Duodenal mucosa (tissue), 2 donors: Measurements from ENCODE around the gene PADI6.
"Not testable (repeated sequence)": the region's sequence is repeated elsewhere in the genome, so short reads cannot be mapped to it uniquely, and the experiment has no call there.

Source experiments
- H3K27ac ChIP-seq: one replicate; pipeline ENCODE4 v1.7.0; 2013; ENCODE audit warnings: low read depth, low read length
- H3K27me3 ChIP-seq, 2 donors: one replicate each; pipeline ENCODE4 v1.7.0; 2013; ENCODE audit warnings: low read length in 2 of 2, control low read depth in 1 of 2; ENCODE audit not compliant: insufficient read depth in 2 of 2, control insufficient read depth in 1 of 2
- H3K36me3 ChIP-seq, 2 donors: one replicate each; pipeline ENCODE4 v1.7.0; 2013; ENCODE audit warnings: low read length in 2 of 2, control low read depth in 1 of 2; ENCODE audit not compliant: insufficient read depth in 2 of 2, control insufficient read depth in 1 of 2
- H3K4me1 ChIP-seq, 2 donors: one replicate each; pipeline ENCODE4 v1.7.0; 2013; ENCODE audit warnings: low read length in 2 of 2, control low read depth in 1 of 2; ENCODE audit not compliant: insufficient read depth in 2 of 2, control insufficient read depth in 1 of 2
- H3K4me3 ChIP-seq, 2 donors: one replicate each; pipeline ENCODE4 v1.7.0; 2013; ENCODE audit warnings: low read length in 2 of 2, low read depth in 1 of 2
- H3K9ac ChIP-seq, 2 donors: one replicate each; pipeline ENCODE4 v1.7.0; 2013; ENCODE audit warnings: low read length in 2 of 2, low read depth in 1 of 2
- H3K9me3 ChIP-seq, 2 donors: one replicate each; pipeline ENCODE4 v1.7.0; 2013; ENCODE audit warnings: low read length in 2 of 2, control low read depth in 1 of 2; ENCODE audit not compliant: control insufficient read depth in 1 of 2

PADI6 gene

DNA sequence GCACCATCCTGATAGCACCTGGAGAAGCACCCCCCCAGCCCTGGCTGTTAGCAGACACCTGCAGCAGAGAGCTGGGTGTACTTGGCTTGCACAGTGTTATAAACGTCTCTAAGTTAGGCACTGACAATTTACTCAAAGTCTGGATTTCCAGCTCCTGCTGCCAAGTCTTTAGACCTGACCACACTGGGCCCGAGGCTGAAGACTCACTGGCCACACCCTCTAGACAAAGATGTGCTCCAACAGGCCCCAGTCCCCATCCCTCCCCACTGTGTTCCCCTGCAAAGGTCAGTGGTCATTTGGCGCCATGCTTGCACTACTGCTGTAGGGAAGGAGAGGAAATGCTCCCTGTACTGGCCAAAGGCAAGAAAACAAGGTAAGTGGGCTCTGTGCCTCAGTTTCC is 31.1 kb downstream of the PADI6 start:
- Histone ChIP-seq H3K27ac (no peak overlapping the region), H3K9ac (no peak overlapping the region), H3K27me3 (no peaks in the 10 kb centered on the region), H3K36me3 (peaks cover 0 to 14% of the 10 kb centered on the region in 2 donors), H3K4me1 (no peaks in the 10 kb centered on the region), H3K9me3 (no peaks in the 10 kb centered on the region), H3K4me3 (no peak overlapping the region)

DNA sequence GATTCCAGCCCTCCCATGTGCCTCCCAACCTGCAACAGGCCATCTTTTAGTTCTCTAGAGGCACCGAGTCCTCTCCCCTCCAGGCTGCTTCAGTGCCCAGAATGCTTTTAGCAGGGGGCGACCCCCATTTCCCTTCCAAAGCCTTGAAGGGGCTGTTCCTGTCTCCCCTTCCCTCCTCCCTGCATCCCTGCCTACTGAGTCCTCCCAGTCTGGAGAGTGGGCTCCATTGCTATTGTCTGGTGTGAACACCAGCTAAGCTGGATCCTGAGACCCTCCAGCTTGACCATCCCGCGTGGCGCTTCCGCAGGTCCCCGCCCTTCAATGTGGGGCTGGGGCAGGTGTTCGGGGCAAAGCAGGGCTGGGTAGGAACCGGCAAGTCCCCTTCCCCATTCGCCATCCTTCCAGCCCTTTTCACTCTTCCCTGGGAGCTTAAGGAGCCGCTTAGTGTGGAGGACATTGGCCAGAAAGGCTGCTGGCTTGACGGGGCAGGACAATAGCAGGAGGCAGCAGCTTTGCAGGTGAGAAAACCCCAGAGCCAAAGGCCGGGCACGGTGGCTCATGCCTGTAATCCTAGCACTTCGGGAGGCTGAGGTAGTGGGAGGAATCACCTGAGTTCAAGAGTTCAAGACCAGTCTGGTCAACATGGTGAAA is 32.2 kb downstream of the PADI6 start:
- H3K36me3 ChIP-seq = peaks cover 2 to 24% of the 10 kb centered on the region in 2 donors

DNA sequence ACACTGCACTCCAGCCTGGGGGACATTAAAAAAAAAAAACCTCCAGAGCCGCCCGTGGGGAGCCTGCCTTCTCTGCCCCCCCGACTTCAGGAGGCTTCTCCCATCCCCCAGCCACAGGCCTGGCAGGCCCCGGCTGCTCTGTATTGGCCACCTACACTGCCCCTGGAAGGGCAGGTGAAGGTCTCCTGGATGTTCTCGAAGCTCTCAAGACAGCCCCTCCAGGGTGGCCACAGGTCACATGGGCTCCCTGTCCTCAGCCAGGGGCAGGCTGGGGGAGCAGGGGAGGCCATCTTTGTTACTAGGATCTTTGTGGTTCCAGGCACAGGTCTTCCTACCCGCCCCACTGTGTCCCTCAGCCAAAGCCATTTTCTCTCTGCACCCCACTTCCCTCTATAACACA is 32.8 kb downstream of the PADI6 start:
- Histone ChIP-seq H3K36me3 (peaks cover 8 to 31% of the 10 kb centered on the region in 2 donors), H3K4me3 (no peak overlapping the region), H3K9ac (no peak overlapping the region), H3K4me1 (no peaks in the 10 kb centered on the region), H3K9me3 (no peaks in the 10 kb centered on the region), H3K27ac (no peak overlapping the region), H3K27me3 (no peaks in the 10 kb centered on the region)

More for the DNA sequence above, 32.2 kb downstream of the PADI6 start:
- Histone ChIP-seq H3K27ac (no peak overlapping the region), H3K4me3 (no peak overlapping the region), H3K27me3 (no peaks in the 10 kb centered on the region), H3K9ac (no peak overlapping the region), H3K4me1 (no peaks in the 10 kb centered on the region), H3K9me3 (no peaks in the 10 kb centered on the region)

DNA sequence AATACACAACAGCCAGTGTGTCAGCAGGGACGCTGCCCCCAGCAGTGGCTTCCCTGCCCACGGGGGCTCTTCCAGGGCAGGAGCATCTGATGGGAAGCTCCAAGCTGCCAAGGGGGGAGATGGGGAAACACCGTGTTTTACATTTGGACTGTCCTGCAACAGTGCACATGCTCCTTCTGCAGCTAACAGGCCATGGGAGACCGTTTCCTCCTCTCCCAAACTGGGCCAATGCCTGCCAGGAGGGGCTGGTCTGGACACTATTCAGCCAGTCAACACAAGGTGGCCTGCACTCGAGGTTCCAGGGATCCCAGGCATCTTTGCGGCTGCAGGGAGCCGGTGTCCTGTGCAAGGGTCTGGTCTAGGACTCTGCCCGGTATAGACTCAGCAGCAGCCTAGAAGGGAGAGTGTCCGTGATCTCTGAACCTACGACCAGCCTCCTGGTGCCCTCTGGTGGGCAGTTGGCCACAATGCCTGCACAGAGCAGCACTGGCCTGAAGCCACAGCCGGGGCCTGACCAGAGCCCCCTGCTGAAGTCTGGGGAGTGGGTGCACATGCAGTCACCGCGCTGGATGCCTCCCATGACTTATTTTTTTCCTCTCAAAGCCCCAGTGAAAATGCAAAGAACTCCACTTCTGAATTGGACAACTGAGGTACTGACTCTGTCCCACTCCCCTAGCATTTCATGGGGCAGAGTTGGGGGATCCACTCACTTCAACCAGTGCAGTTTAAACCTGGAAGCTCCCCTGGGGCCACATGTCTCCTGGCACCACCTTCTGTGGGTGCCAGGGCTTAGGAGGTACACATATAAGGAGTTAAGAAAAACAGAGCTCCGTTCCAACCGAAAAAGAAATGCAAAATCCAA is 34.1 kb downstream of the PADI6 start:
- H3K36me3 ChIP-seq = peaks cover 18 to 44% of the 10 kb centered on the region in 2 donors
- no peak overlapping the region for H3K9ac ChIP-seq
- no peak overlapping the region for H3K4me3 ChIP-seq
- no peaks in the 10 kb centered on the region for H3K4me1 ChIP-seq
- no peaks in the 10 kb centered on the region for H3K9me3 ChIP-seq
- no peak overlapping the region for H3K27ac ChIP-seq
- H3K27me3 ChIP-seq = no peaks in the 10 kb centered on the region

DNA sequence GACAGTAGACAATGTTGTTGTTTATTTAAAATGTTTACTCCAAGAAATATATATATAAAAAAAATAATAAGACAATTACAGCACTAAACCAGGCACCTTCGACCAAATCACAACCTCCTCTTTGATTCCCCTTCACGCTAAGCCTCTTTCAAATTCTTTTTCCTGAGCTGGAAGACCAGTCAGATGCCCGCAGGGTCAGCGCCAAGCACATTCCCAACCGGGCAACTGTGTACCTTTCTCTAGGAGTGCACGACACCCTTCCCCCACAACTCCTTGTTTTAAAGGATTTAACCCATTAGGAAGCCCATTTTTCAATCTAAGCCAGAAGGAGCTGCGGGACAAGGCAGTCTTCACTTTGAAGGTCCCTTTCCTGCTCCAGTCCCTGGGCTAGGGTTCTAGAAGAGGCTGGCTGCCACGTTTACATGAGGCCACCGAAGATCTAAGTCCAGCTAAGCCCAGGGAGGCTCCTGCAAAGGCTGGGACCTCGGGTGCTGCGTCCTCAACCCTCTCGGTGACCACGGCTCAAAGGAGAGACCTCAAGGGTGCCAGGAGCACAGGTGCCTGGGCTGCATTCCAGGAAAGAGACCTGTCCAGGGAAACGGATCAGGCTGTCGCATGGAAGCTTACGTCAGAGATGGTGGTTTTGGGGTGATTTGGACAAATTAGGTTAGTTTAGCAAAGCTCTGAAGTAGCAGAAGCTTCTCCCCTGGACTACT is 34.9 kb downstream of the PADI6 start:
- H3K27ac ChIP-seq, H3K9me3 ChIP-seq, H3K9ac ChIP-seq, H3K4me1 ChIP-seq, H3K4me3 ChIP-seq, H3K27me3 ChIP-seq: not testable (repeated sequence)
- peaks cover 23 to 52% of the 10 kb centered on the region in 2 donors for H3K36me3 ChIP-seq

DNA sequence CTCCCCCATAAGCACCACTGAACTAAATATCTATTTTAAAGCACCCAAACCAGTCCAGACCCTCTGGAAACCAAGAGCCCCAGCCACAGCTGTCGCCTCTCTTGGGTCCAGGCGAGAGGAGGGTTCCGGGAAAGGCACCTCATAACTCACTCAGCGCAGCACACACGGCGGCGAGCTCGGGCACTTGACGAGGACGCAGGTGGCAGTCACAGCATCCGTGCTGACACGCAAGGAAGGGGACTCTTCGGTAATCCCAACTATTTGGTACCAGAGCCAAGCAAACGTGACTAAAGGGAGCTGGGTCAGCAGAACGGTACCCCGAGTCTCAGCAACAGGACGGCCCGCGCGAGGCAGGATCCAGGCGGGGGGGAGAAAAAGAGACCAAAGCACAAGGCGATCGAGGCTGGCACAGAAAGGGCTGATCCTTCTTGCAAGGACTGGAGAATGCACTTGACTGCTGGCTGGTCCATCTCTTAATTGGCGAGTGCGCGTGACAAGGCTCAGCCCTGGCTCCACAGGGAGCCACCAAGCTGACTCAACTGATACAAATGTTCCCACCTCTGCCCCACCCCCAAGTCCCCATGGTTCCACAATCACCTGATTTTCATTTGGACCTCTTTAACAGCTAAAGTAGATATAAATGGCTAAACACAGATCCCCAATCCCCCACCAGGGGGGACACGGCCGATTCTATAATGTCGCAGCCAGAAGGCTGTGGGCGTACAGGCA is 36.0 kb downstream of the PADI6 start:
- not testable (repeated sequence) for H3K27me3 ChIP-seq, H3K9me3 ChIP-seq, H3K27ac ChIP-seq, H3K4me3 ChIP-seq, H3K4me1 ChIP-seq, H3K9ac ChIP-seq
- peaks cover 33 to 62% of the 10 kb centered on the region in 2 donors for H3K36me3 ChIP-seq

DNA sequence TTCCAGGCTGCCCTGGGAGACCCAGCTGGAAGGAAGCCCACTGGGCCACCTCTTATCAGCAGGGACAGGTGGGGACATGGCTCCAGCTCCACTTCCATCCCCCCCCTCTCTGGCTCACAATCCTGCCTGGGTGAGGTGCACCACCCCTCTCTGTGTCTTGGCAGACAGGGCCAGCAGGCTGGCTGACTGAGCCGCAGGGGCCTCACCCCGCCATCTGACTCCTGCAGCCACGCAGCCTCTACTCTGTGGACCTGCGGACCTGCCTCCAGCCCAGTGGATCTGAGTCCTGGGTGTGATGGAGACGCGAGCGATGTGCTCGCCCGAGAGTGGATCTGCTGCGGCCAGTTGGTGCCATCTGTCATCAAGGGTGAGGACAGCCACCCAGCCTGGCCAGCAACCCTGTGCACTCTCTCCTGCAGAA is 37.4 kb downstream of the PADI6 start:
- Histone ChIP-seq H3K36me3 (peaks cover 40 to 76% of the 10 kb centered on the region in 2 donors), H3K9me3 (no peaks in the 10 kb centered on the region), H3K4me1 (no peaks in the 10 kb centered on the region), H3K9ac (no peak overlapping the region), H3K4me3 (no peak overlapping the region), H3K27me3 (no peaks in the 10 kb centered on the region), H3K27ac (no peak overlapping the region)

DNA sequence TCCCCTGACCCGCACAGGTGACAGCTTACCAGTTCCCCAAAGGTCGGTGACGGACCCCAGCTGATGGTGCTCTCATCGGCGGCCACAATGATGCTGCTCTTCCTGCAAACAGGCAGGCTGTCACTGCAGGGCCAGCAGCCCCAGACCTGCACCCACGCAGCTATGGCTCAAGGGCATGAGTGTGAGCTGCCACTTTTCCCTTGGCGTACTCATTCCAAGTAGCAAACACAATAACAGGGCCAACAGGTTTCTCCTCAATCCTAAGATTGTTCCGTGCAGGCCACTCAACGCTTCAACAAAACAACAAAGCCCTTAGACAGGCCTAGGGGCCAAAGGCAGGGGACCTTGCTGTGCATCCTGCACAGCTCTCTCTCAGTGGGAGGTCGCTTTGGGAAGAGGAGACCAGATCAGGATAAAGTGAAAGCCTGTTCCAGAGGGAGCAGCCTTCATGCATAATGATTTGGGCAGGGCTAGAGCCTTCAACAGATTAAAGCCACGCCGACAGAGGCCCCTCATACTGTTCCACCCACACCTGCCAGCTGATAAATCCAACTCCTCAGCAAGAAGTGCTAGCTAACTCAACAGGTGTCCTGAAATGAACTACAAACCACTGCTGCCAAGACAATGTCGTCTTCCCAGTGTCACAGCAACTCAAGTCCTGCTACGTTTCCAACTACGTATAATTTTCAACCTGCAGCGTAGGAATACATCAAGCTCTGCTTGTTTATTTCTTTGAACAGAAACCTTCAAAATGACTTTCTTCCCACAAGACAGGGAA is 40.3 kb downstream of the PADI6 start:
- Histone ChIP-seq H3K27ac (no peak overlapping the region), H3K4me3 (no peak overlapping the region), H3K36me3 (peaks cover 59 to 93% of the 10 kb centered on the region in 2 donors), H3K9ac (no peak overlapping the region), H3K4me1 (no peaks in the 10 kb centered on the region), H3K9me3 (no peaks in the 10 kb centered on the region), H3K27me3 (no peaks in the 10 kb centered on the region)

DNA sequence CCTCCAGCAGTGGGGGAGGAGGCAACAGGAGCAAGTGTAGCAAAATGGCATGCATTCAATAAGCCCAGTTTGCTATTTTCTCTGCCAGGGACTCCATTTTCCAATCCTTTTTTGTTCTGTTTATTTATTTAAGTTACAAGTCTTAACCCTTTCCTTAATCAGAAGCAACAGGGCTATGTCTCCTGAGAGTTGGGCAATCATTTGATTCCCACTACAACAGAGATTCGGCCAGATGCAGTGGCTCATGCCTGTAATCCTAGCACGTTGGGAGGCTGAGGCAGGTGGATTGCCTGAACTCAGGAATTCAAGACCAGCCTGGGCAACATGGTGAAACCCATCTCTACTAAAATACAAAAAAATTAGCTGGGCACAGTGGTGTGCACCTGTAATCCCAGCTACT is 42.0 kb downstream of the PADI6 start:
- Histone ChIP-seq H3K9ac (no peak overlapping the region), H3K4me1 (no peaks in the 10 kb centered on the region), H3K27me3 (no peaks in the 10 kb centered on the region), H3K36me3 (peaks cover 70 to 92% of the 10 kb centered on the region in 2 donors), H3K27ac (no peak overlapping the region), H3K9me3 (no peaks in the 10 kb centered on the region), H3K4me3 (no peak overlapping the region)
